ENCODE data around the gene EIF2S3B. TPM values are rescaled to one million over a fixed set of nuclear protein-coding genes. Genes with fewer than 3 reads are reported as not detected.

Gene EIF2S3B
- total and polyA plus RNA-seq, 4 donors: 0.06 to 2.4 (median 1.1) TPM

- Histone ChIP-seq H3K9me3 (ENCODE audit: control insufficient read depth in 4 of 4, insufficient read depth in 3 of 4, low read length in 3 of 4) (no peaks in the 10 kb centered on the region), H3K4me3 (no peak overlapping the region), H3K9ac (ENCODE audit: insufficient read depth in 1 of 2, low read length in 2 of 2) (no peak overlapping the region), H3K27ac (ENCODE audit: low read depth in 1 of 2, low read length in 1 of 2) (no peak overlapping the region), H3K4me1 (ENCODE audit: control insufficient read depth in 5 of 5, insufficient read depth in 5 of 5, low read length in 5 of 5) (no peaks in the 10 kb centered on the region), H3K36me3 (ENCODE audit: control insufficient read depth in 4 of 4, insufficient read depth in 4 of 4, low read length in 4 of 4) (no peaks in the 10 kb centered on the region), H3K27me3 (ENCODE audit: control insufficient read depth in 3 of 3, insufficient read depth in 3 of 3, low read length in 2 of 3) (no peaks in the 10 kb centered on the region)
- TF ChIP-seq CTCF (IDR thresholded peaks at IDR 0.05; ENCODE audit: control extremely low read depth, extremely low read depth): no peak
- WGBS, 2 donors: 72 to 86% methylated on average over 2 of the region's 2 CpGs
- ATAC-seq (ENCODE audit: insufficient read depth, low FRiP score) (no peak), DNase-seq (no peak)
Measured at GRCh38 chr12:10557766-10558165, 52.1 kb downstream of the EIF2S3B start.

Small RNA genes lying within 50 kb of the gene (small RNA-seq; reads per million reads assigned to genes)
- not detected for gene SLC25A39P2 (ENCODE audit: low replicate concordance)

Other genes starting within 250 kb of the EIF2S3B start
- 1 to 10 TPM; 4.9 to 5.2 TPM for gene KLRD1, start 198.0 kb upstream of the EIF2S3B start, total RNA-seq
- gene KLRD1, start 198.0 kb upstream of the EIF2S3B start, polyA plus RNA-seq: 1 to 10 TPM; 1.1 to 2.6 TPM
- 1 to 10 TPM; 1.6 to 2.9 TPM for gene KLRK1, start 115.8 kb upstream of the EIF2S3B start, total RNA-seq
- 1 to 10 TPM; 4.0 to 5.7 TPM for gene KLRK1, start 115.8 kb upstream of the EIF2S3B start, polyA plus RNA-seq
- gene KLRC4, start 96.1 kb upstream of the EIF2S3B start, total RNA-seq: under 1 TPM in 1 of 2 donors, not detected in 1; 0.91 TPM
- under 1 TPM in 1 of 2 donors, not detected in 1; 0.45 TPM for gene KLRC4, start 96.1 kb upstream of the EIF2S3B start, polyA plus RNA-seq
- 1 to 10 TPM in 1 of 2 donors, not detected in 1; 2.6 TPM for gene KLRC3, start 85.3 kb upstream of the EIF2S3B start, total RNA-seq
- under 1 TPM; 0.22 to 0.44 TPM for gene KLRC3, start 85.3 kb upstream of the EIF2S3B start, polyA plus RNA-seq
- gene KLRC2, start 69.9 kb upstream of the EIF2S3B start, total RNA-seq: under 1 TPM in 1 of 2 donors, not detected in 1; 0.71 TPM
- under 1 TPM; 0.22 to 0.55 TPM for gene KLRC2, start 69.9 kb upstream of the EIF2S3B start, polyA plus RNA-seq
- gene KLRC1, start 52.5 kb upstream of the EIF2S3B start, total RNA-seq: 1 to 10 TPM in 1 of 2 donors, under 1 TPM in 1; 0.49 to 2.5 TPM
- gene KLRC1, start 52.5 kb upstream of the EIF2S3B start, polyA plus RNA-seq: 1 to 10 TPM; 1.1 to 1.3 TPM
- 10 to 100 TPM; 19.7 to 26.4 TPM for gene MAGOHB, start 107.7 kb downstream of the EIF2S3B start, total RNA-seq
- 10 to 100 TPM; 19.3 to 39.7 TPM for gene MAGOHB, start 107.7 kb downstream of the EIF2S3B start, polyA plus RNA-seq
- gene STYK1, start 168.2 kb downstream of the EIF2S3B start, total RNA-seq: 1 to 10 TPM in 1 of 2 donors, under 1 TPM in 1; 0.77 to 1.0 TPM
- gene STYK1, start 168.2 kb downstream of the EIF2S3B start, polyA plus RNA-seq: 1 to 10 TPM in 1 of 2 donors, under 1 TPM in 1; 0.67 to 1.3 TPM
- gene YBX3, start 217.4 kb downstream of the EIF2S3B start, total RNA-seq: 100 to 1,000 TPM; 134 to 299 TPM
- gene YBX3, start 217.4 kb downstream of the EIF2S3B start, polyA plus RNA-seq: 100 to 1,000 TPM; 228 to 276 TPM